Measurements from ENCODE around the gene SCAPER.

SCAPER gene

DNA sequence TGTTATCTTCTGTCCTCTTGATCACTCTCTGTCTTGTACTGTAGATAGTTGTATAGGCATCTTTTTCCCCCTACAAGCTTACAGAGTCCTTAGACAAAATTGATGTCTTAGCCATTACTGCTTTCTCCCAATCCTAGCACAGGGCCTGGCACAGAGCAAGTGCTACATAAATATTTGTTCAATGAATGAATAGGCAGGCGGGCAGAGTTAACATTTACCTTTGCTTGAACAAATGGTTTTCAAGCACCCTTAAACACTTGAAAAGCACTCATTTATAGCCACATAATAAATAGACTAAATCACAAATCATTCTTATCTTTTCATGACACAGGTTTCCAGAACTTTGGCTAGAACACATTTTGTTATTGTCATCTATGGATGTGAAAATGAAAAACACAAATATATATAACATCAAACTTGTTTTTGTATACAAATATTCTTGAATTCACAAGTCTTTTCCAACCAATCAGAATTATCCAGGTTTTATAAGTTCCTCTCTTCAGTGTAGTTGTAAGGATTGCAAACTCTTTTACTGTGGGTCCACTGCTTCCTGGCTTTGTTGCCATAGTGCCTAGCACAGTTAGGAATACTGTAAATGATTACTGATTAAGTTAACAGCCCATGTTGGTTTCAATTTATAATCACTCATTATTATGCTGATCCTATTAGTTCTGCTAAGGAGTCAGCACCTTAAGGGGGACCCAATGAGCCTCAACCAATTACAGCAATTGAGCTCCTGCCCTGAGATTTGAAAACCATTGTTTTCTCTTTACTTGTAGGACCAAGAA is 506.6 kb downstream of the SCAPER start:
- Histone ChIP-seq H3K9me3 (ENCODE audit: control insufficient read depth in 1 of 2, low read length in 2 of 2) (no peaks in the 10 kb centered on the region), H3K36me3 (ENCODE audit: control insufficient read depth in 1 of 2, insufficient read depth in 2 of 2, low read length in 2 of 2) (peaks cover 0 to 5% of the 10 kb centered on the region in 2 donors), H3K27ac (ENCODE audit: low read depth, low read length) (no peak overlapping the region), H3K9ac (ENCODE audit: low read depth in 1 of 2, low read length in 2 of 2) (no peak overlapping the region), H3K4me3 (ENCODE audit: low read depth in 1 of 2, low read length in 2 of 2) (no peak overlapping the region), H3K27me3 (ENCODE audit: control insufficient read depth in 1 of 2, insufficient read depth in 2 of 2, low read length in 2 of 2) (no peaks in the 10 kb centered on the region), H3K4me1 (ENCODE audit: control insufficient read depth in 1 of 2, insufficient read depth in 2 of 2, low read length in 2 of 2) (peaks cover 0 to 5% of the 10 kb centered on the region in 2 donors)

DNA sequence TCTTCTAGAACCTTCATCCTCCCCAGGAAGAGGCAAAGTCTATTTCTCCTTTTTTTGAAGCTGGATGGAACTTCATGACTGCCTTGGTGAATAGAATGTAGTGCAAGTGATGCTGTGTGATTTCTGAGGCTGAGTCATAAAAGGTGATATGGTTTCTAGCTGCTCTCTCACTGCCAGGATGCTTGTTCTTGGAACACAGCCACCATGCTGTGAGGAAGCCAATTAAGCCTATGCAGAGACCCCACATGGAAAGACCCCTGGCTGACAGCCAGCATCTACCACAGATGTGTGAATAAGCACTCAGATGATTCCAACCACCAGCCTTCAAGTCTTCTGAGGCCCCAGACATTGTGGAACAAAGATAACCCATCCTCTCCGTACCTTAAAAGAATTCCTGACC is 511.5 kb downstream of the SCAPER start:
- H3K27ac ChIP-seq (ENCODE audit: low read depth, low read length): no peak overlapping the region
- no peaks in the 10 kb centered on the region for H3K9me3 ChIP-seq (ENCODE audit: control insufficient read depth in 1 of 2, low read length in 2 of 2)
- H3K4me3 ChIP-seq (ENCODE audit: low read depth in 1 of 2, low read length in 2 of 2): no peak overlapping the region
- H3K4me1 ChIP-seq (ENCODE audit: control insufficient read depth in 1 of 2, insufficient read depth in 2 of 2, low read length in 2 of 2): peaks cover 0 to 4% of the 10 kb centered on the region in 2 donors
- no peaks in the 10 kb centered on the region for H3K27me3 ChIP-seq (ENCODE audit: control insufficient read depth in 1 of 2, insufficient read depth in 2 of 2, low read length in 2 of 2)
- no peaks in the 10 kb centered on the region for H3K36me3 ChIP-seq (ENCODE audit: control insufficient read depth in 1 of 2, insufficient read depth in 2 of 2, low read length in 2 of 2)
- no peak overlapping the region for H3K9ac ChIP-seq (ENCODE audit: low read depth in 1 of 2, low read length in 2 of 2)

DNA sequence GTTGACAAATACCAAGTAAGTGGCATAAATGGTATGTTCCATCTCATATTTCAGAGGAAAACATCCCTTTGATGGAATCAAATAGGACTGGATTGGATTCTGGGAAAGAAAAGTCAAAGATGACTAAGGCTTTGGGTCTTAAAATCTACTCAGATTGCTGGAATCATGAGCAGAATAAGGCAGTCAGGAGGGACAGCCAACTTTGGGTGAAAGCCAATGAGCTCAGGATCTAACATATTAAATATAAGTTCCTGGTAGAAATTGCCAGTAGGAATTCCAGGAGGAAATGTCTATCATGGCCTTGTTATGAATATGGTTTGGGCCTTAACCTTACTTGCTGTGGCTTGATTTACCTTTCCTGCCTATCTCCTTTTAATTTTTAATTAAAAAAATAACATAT is 513.3 kb downstream of the SCAPER start:
- no peaks in the 10 kb centered on the region for H3K9me3 ChIP-seq (ENCODE audit: control insufficient read depth in 1 of 2, low read length in 2 of 2)
- H3K4me1 ChIP-seq (ENCODE audit: control insufficient read depth in 1 of 2, insufficient read depth in 2 of 2, low read length in 2 of 2): no peaks in the 10 kb centered on the region
- no peak overlapping the region for H3K9ac ChIP-seq (ENCODE audit: low read depth in 1 of 2, low read length in 2 of 2)
- H3K27me3 ChIP-seq (ENCODE audit: control insufficient read depth in 1 of 2, insufficient read depth in 2 of 2, low read length in 2 of 2): no peaks in the 10 kb centered on the region
- no peaks in the 10 kb centered on the region for H3K36me3 ChIP-seq (ENCODE audit: control insufficient read depth in 1 of 2, insufficient read depth in 2 of 2, low read length in 2 of 2)
- H3K27ac ChIP-seq (ENCODE audit: low read depth, low read length): no peak overlapping the region
- H3K4me3 ChIP-seq (ENCODE audit: low read depth in 1 of 2, low read length in 2 of 2): no peak overlapping the region

DNA sequence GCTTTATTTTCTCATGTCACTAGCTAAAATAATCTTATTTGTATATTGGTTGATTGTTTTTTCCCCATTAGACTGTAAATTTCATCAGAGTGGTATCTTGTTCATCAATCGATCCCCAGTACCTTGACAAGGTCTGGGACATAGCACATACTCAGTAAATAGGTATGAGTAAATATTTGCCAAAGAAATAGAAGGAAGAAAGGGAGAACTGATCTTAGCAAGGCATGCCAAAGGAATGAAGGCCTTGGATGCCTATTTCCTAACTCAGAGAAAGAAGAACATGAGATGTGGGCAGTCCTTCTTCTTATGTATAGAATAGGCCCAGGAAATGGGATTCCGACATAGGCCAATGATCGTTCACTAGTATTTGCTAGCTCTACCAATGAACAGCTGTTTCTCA is 513.8 kb downstream of the SCAPER start:
- no peaks in the 10 kb centered on the region for H3K9me3 ChIP-seq (ENCODE audit: control insufficient read depth in 1 of 2, low read length in 2 of 2)

DNA sequence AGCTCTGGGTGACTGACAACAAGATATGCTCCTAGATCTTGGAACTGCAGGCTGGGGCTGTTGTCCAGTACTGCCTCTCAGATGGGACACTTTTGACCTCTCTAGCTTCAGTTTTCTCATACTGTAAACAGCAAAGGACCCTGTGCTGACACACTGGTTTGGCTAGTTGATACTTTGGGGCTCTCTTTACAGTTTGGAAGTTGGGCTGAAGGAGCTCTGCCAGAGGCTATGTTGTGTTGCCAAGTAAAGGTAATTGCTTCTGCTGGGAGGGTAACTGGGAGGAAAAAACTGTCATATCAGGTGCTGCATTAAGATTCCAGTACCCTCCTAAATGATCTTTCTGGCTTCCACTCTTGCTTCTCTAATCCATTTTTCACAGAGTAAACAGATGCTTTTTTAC is 514.6 kb downstream of the SCAPER start:
- Histone ChIP-seq H3K27ac (ENCODE audit: low read depth, low read length) (no peak overlapping the region), H3K4me1 (ENCODE audit: control insufficient read depth in 1 of 2, insufficient read depth in 2 of 2, low read length in 2 of 2) (no peaks in the 10 kb centered on the region), H3K36me3 (ENCODE audit: control insufficient read depth in 1 of 2, insufficient read depth in 2 of 2, low read length in 2 of 2) (no peaks in the 10 kb centered on the region), H3K9ac (ENCODE audit: low read depth in 1 of 2, low read length in 2 of 2) (no peak overlapping the region), H3K4me3 (ENCODE audit: low read depth in 1 of 2, low read length in 2 of 2) (no peak overlapping the region), H3K27me3 (ENCODE audit: control insufficient read depth in 1 of 2, insufficient read depth in 2 of 2, low read length in 2 of 2) (no peaks in the 10 kb centered on the region), H3K9me3 (ENCODE audit: control insufficient read depth in 1 of 2, low read length in 2 of 2) (no peaks in the 10 kb centered on the region)

More for the DNA sequence above, 513.8 kb downstream of the SCAPER start:
- no peak overlapping the region for H3K27ac ChIP-seq (ENCODE audit: low read depth, low read length)
- no peaks in the 10 kb centered on the region for H3K36me3 ChIP-seq (ENCODE audit: control insufficient read depth in 1 of 2, insufficient read depth in 2 of 2, low read length in 2 of 2)
- H3K27me3 ChIP-seq (ENCODE audit: control insufficient read depth in 1 of 2, insufficient read depth in 2 of 2, low read length in 2 of 2): no peaks in the 10 kb centered on the region
- H3K4me1 ChIP-seq (ENCODE audit: control insufficient read depth in 1 of 2, insufficient read depth in 2 of 2, low read length in 2 of 2): no peaks in the 10 kb centered on the region
- no peak overlapping the region for H3K9ac ChIP-seq (ENCODE audit: low read depth in 1 of 2, low read length in 2 of 2)
- no peak overlapping the region for H3K4me3 ChIP-seq (ENCODE audit: low read depth in 1 of 2, low read length in 2 of 2)

DNA sequence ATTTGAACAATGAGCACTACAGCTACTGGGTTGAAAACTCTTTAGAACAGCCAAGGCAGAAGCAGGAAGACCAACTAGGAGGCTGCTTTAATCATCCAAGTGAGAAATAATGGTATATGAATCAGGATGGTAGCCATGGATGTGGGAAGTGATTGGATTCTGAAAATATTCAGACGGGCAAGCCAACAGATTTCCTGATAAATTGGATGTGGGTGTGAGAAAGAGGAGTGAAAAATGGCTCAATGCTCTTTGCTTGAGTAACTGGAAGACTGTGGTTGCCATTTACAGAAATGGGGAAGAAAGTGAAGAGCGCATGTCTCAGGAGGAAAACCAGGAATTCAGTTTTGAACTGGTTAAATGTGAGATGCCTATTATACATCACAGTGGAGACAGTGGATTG is 518.2 kb downstream of the SCAPER start:
- Histone ChIP-seq H3K36me3 (ENCODE audit: control insufficient read depth in 1 of 2, insufficient read depth in 2 of 2, low read length in 2 of 2) (no peaks in the 10 kb centered on the region), H3K9ac (ENCODE audit: low read depth in 1 of 2, low read length in 2 of 2) (no peak overlapping the region), H3K4me1 (ENCODE audit: control insufficient read depth in 1 of 2, insufficient read depth in 2 of 2, low read length in 2 of 2) (no peaks in the 10 kb centered on the region), H3K9me3 (ENCODE audit: control insufficient read depth in 1 of 2, low read length in 2 of 2) (no peaks in the 10 kb centered on the region), H3K27me3 (ENCODE audit: control insufficient read depth in 1 of 2, insufficient read depth in 2 of 2, low read length in 2 of 2) (no peaks in the 10 kb centered on the region), H3K27ac (ENCODE audit: low read depth, low read length) (no peak overlapping the region), H3K4me3 (ENCODE audit: low read depth in 1 of 2, low read length in 2 of 2) (no peak overlapping the region)

DNA sequence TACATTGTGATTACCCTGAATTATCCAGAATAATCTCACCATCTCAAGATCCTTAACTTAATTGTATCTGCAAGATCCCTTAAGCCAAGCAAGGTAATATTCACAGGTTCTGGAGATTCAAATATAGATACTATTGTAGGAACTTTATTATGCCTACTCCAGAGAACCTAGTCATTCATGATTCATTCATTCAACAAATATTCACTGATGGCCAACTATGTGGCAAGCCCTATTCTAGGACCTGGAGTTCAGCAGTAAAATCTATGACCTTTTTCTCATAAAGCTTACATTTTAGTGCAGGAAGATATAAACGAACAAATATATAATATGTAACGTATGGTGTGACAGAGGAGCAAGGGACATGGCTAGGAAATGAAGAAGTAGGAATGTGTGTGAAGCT is 519.0 kb downstream of the SCAPER start:
- H3K4me3 ChIP-seq (ENCODE audit: low read depth in 1 of 2, low read length in 2 of 2): no peak overlapping the region

DNA sequence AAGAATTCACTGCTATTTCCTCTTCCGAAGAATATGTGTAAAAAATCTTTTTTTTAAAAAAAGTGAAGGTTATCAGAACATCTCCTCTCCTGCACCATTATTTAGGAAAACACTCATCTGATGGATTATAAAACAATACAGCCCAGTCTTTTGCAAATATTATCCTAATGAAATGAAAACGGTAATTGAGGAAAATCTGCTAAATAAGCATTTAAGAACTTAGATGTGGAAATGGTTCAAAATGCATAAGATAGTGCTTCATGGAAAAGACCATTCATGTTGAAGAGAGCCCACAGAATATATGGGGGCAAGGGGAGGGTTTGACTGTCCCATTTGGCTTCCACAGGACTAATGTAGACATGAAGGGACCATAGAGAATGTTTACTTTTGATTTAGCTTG is 520.7 kb downstream of the SCAPER start:
- H3K27me3 ChIP-seq (ENCODE audit: control insufficient read depth in 1 of 2, insufficient read depth in 2 of 2, low read length in 2 of 2): no peaks in the 10 kb centered on the region
- H3K27ac ChIP-seq (ENCODE audit: low read depth, low read length): no peak overlapping the region
- no peak overlapping the region for H3K9ac ChIP-seq (ENCODE audit: low read depth in 1 of 2, low read length in 2 of 2)
- H3K4me3 ChIP-seq (ENCODE audit: low read depth in 1 of 2, low read length in 2 of 2): no peak overlapping the region
- H3K4me1 ChIP-seq (ENCODE audit: control insufficient read depth in 1 of 2, insufficient read depth in 2 of 2, low read length in 2 of 2): no peaks in the 10 kb centered on the region
- H3K9me3 ChIP-seq (ENCODE audit: control insufficient read depth in 1 of 2, low read length in 2 of 2): no peaks in the 10 kb centered on the region
- no peaks in the 10 kb centered on the region for H3K36me3 ChIP-seq (ENCODE audit: control insufficient read depth in 1 of 2, insufficient read depth in 2 of 2, low read length in 2 of 2)

More for the DNA sequence above, 519.0 kb downstream of the SCAPER start:
- H3K4me1 ChIP-seq (ENCODE audit: control insufficient read depth in 1 of 2, insufficient read depth in 2 of 2, low read length in 2 of 2): no peaks in the 10 kb centered on the region
- H3K36me3 ChIP-seq (ENCODE audit: control insufficient read depth in 1 of 2, insufficient read depth in 2 of 2, low read length in 2 of 2): no peaks in the 10 kb centered on the region
- no peaks in the 10 kb centered on the region for H3K27me3 ChIP-seq (ENCODE audit: control insufficient read depth in 1 of 2, insufficient read depth in 2 of 2, low read length in 2 of 2)
- no peaks in the 10 kb centered on the region for H3K9me3 ChIP-seq (ENCODE audit: control insufficient read depth in 1 of 2, low read length in 2 of 2)
- no peak overlapping the region for H3K9ac ChIP-seq (ENCODE audit: low read depth in 1 of 2, low read length in 2 of 2)
- H3K27ac ChIP-seq (ENCODE audit: low read depth, low read length): no peak overlapping the region

DNA sequence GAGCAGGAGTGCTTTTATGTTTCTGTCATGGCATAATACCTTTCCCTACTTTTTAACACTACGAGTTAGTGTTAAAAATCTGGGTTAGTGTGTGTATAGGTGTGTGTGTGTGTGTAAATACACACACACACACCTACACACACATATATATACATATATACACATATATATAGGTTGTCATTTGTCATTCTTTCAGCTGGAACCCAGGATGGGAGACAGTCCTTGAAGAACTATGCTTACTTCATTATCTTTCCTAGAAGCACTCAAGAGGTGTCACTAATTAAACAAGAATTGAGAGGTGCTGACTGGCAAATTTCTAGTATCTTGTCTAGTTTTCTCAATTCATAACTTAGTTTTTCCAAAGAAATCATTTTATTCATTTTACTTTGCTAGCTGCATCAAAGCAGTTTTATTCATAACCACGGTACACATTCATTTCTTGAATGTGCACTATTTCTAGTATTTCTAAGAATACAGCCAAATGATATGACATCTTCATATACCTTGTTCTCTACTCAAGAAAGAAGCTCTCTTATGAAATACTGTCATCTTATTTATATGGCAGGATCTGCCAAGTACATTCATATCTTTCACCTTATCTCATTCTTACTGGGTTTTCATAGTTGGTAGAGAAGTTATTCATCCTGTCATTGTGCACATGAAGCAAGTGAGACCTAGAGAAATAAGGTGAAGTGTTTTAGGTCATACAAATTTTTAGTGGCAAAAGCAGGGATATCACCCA is 522.0 kb downstream of the SCAPER start:
- no peak overlapping the region for H3K4me3 ChIP-seq (ENCODE audit: low read depth in 1 of 2, low read length in 2 of 2)
- no peaks in the 10 kb centered on the region for H3K9me3 ChIP-seq (ENCODE audit: control insufficient read depth in 1 of 2, low read length in 2 of 2)
- no peak overlapping the region for H3K9ac ChIP-seq (ENCODE audit: low read depth in 1 of 2, low read length in 2 of 2)
- H3K27ac ChIP-seq (ENCODE audit: low read depth, low read length): no peak overlapping the region
- H3K36me3 ChIP-seq (ENCODE audit: control insufficient read depth in 1 of 2, insufficient read depth in 2 of 2, low read length in 2 of 2): no peaks in the 10 kb centered on the region
- no peaks in the 10 kb centered on the region for H3K4me1 ChIP-seq (ENCODE audit: control insufficient read depth in 1 of 2, insufficient read depth in 2 of 2, low read length in 2 of 2)
- H3K27me3 ChIP-seq (ENCODE audit: control insufficient read depth in 1 of 2, insufficient read depth in 2 of 2, low read length in 2 of 2): no peaks in the 10 kb centered on the region

DNA sequence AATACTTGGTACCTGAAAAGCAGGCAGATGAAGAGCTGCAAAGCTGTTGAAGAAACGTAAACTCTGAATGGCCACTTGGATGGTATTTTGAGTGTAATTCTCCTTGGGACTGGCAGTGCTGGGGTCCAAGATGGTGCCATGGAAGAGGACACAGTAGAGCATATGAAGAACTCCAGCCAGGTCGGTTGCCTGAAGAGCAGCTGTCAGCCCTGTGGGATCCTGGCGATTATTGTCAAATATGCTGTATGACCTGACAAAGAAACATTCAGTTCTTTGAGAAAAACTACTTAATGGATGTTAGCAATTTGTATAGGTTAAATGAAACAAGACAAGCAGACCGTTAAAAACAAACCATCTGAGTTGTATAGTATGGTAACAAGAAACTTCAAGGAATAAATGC is 523.8 kb downstream of the SCAPER start:
- Histone ChIP-seq H3K27me3 (ENCODE audit: control insufficient read depth in 1 of 2, insufficient read depth in 2 of 2, low read length in 2 of 2) (no peaks in the 10 kb centered on the region), H3K9ac (ENCODE audit: low read depth in 1 of 2, low read length in 2 of 2) (no peak overlapping the region), H3K4me1 (ENCODE audit: control insufficient read depth in 1 of 2, insufficient read depth in 2 of 2, low read length in 2 of 2) (no peaks in the 10 kb centered on the region), H3K9me3 (ENCODE audit: control insufficient read depth in 1 of 2, low read length in 2 of 2) (no peaks in the 10 kb centered on the region), H3K27ac (ENCODE audit: low read depth, low read length) (no peak overlapping the region), H3K4me3 (ENCODE audit: low read depth in 1 of 2, low read length in 2 of 2) (no peak overlapping the region), H3K36me3 (ENCODE audit: control insufficient read depth in 1 of 2, insufficient read depth in 2 of 2, low read length in 2 of 2) (no peaks in the 10 kb centered on the region)
